K562 (cell line): Measurements from ENCODE around the gene BCAR3. TPM values are rescaled to one million over a fixed set of nuclear protein-coding genes. Genes with fewer than 3 reads are reported as not detected.
A peak's percentile ranks its signal among the peaks of the same experiment; 100 is the strongest.

Source experiments
- ATAC-seq: fragments of 200-7000 bp; cut with Tn5 transposase; 3 replicates; pipeline ENCODE4 v1.9.1; 2020; ENCODE audit warnings: moderate library complexity
- BruUV-seq: library from RNA; stranded (reverse); fragments of 400-500 nt; replicated peaks from 2 replicates; lab custom pipeline; 2021; lab: Mats Ljungman, UMichigan
- CTCF ChIA-PET: fragments of 300-600 bp; formaldehyde crosslinking; extraction: SDS; loops from one replicate; lab custom pipeline; 2021; ENCODE audit warnings: low intra/inter-chr PET ratio; lab: Yijun Ruan, JAX
- POLR2A ChIA-PET: fragments of 300-600, 350-650 bp; sonication (Branson Sonifier 250); formaldehyde crosslinking; extraction: SDS; loops from one replicate; lab custom pipeline; 2021; ENCODE audit warnings: antibody characterized with exemption, inconsistent platforms; lab: Yijun Ruan, JAX
- DNase-seq, 4 experiments: peaks; one replicate each; pipeline versions ENCODE4 v3.0.0 to v3.0.0-alpha.2; 2011 to 2018; ENCODE audit warnings: low spot score in 3 of 4, mixed read lengths in 3 of 4; ENCODE audit errors: extremely low read depth in 1 of 4
- FAIRE-seq: peaks from 2 replicates; lab custom pipeline; 2011; peaks lifted over from hg19 to GRCh38; lab: Jason Lieb, UNC
- H2AFZ ChIP-seq: 2 replicates; pipeline ENCODE4 v1.6.0; 2011; ENCODE audit warnings: low read depth, low read length, control low read depth, inconsistent platforms
- H3K27ac ChIP-seq: fragments of 200-600 bp; 3 replicates; pipeline ENCODE4 v1.8.0; 2011; ENCODE audit warnings: low read depth, mild to moderate bottlenecking, control low read depth, inconsistent platforms, low read length, moderate library complexity, mixed read lengths; ENCODE audit errors: extremely low read depth
- H3K27me3 ChIP-seq, 2 experiments: fragments of 300-600 bp in 1 of 2; 2 replicates in 1 of 2; 3 replicates in 1 of 2; pipeline versions ENCODE4 v1.6.0 to v1.8.0; 2011; ENCODE audit warnings: inconsistent platforms in 2 of 2, low read length in 2 of 2, mild to moderate bottlenecking in 1 of 2, mixed read lengths in 1 of 2, moderate library complexity in 1 of 2; ENCODE audit not compliant: control insufficient read depth in 2 of 2, insufficient read depth in 2 of 2
- H3K36me3 ChIP-seq: fragments of 300-600 bp; 3 replicates; pipeline ENCODE4 v1.8.0; 2011; ENCODE audit warnings: mild to moderate bottlenecking, low read length, inconsistent platforms; ENCODE audit not compliant: control insufficient read depth, insufficient read depth
- H3K4me1 ChIP-seq, 2 experiments: fragments of 200-600 bp in 1 of 2; replicated peaks in 1 of 2; 2 replicates in 1 of 2; 3 replicates in 1 of 2; pipeline versions ENCODE4 v1.5.1 to v1.8.0; 2011; ENCODE audit warnings: inconsistent platforms in 2 of 2, low read length in 2 of 2, mild to moderate bottlenecking in 1 of 2, mixed read lengths in 1 of 2, moderate library complexity in 1 of 2; ENCODE audit not compliant: control insufficient read depth in 2 of 2, insufficient read depth in 2 of 2
- H3K4me2 ChIP-seq: 2 replicates; pipeline ENCODE4 v1.6.1; 2011; ENCODE audit warnings: low read length, control low read depth, inconsistent platforms, mixed read lengths; ENCODE audit not compliant: insufficient read depth
- H3K4me3 ChIP-seq: fragments of 200-600 bp; sonication (generic), shearing (Covaris generic); 2 replicates; pipeline ENCODE4 v1.5.1; 2016; ENCODE audit warnings: control low read depth, inconsistent platforms
- H3K79me2 ChIP-seq: fragments of 200-600 bp; 3 replicates; pipeline ENCODE4 v1.8.0; 2011; ENCODE audit warnings: low read length, inconsistent platforms; ENCODE audit not compliant: control insufficient read depth, insufficient read depth
- H3K9ac ChIP-seq, 2 experiments: 2 replicates each; pipeline versions ENCODE4 v1.6.0 to v1.6.1; 2011; ENCODE audit warnings: low read depth in 2 of 2, low read length in 2 of 2, control low read depth in 1 of 2, inconsistent platforms in 1 of 2, mild to moderate bottlenecking in 1 of 2, mixed read lengths in 1 of 2; ENCODE audit not compliant: insufficient read depth in 1 of 2
- H3K9me1 ChIP-seq: one replicate; pipeline ENCODE4 v1.6.0; 2011; ENCODE audit warnings: inconsistent platforms, mild to moderate bottlenecking, low read length, moderate library complexity; ENCODE audit not compliant: control insufficient read depth, insufficient read depth
- H3K9me3 ChIP-seq: replicated peaks from 2 replicates; pipeline ENCODE4 v1.5.1; 2011; ENCODE audit warnings: low read depth, low read length, inconsistent platforms; ENCODE audit not compliant: control insufficient read depth, insufficient read depth
- H4K20me1 ChIP-seq: replicated peaks from 2 replicates; pipeline ENCODE4 v1.6.1; 2011; ENCODE audit warnings: low read length, inconsistent platforms, mixed read lengths; ENCODE audit not compliant: control insufficient read depth, insufficient read depth
- ATF7 ChIP-seq: fragments of 450-650 bp; IDR thresholded peaks from 2 replicates; pipeline ENCODE4 v1.7.1; 2014; ENCODE audit warnings: mild to moderate bottlenecking, moderate library complexity
- HOXB6 ChIP-seq: fragments of 250-450 bp; sonication (Bioruptor Pico); IDR thresholded peaks from 2 replicates; pipeline ENCODE4 v1.5.1; 2022; ENCODE audit warnings: mild to moderate bottlenecking, borderline replicate concordance
- MAX ChIP-seq: sonication (generic); formaldehyde crosslinking; IDR thresholded peaks from 2 replicates; pipeline ENCODE4 v1.9.0; 2022; ENCODE audit warnings: mild to moderate bottlenecking, missing genetic modification reagents
- NUFIP1 ChIP-seq: fragments of 450-650 bp; IDR thresholded peaks from 2 replicates; pipeline ENCODE4 v1.6.1; 2018; ENCODE audit not compliant: partially characterized antibody
- RBM34 ChIP-seq: fragments of 200-400 bp; formaldehyde crosslinking; IDR thresholded peaks from 2 replicates; pipeline ENCODE4 v1.6.1; 2018; ENCODE audit warnings: low read length, borderline replicate concordance; ENCODE audit not compliant: insufficient read depth
- SMARCA5 ChIP-seq: fragments of 450-650 bp; IDR thresholded peaks from 2 replicates; pipeline ENCODE4 v1.6.1; 2016
- STAG1 ChIP-seq: sonication (generic); formaldehyde crosslinking; IDR thresholded peaks from 2 replicates; pipeline ENCODE4 v1.5.0; 2020; ENCODE audit warnings: missing genetic modification reagents, borderline replicate concordance
- USF1 ChIP-seq: sonication (generic); formaldehyde crosslinking; IDR thresholded peaks from 2 replicates; pipeline ENCODE4 v1.9.0; 2022; ENCODE audit warnings: mild to moderate bottlenecking, missing genetic modification reagents
- ZBTB34 ChIP-seq: fragments of 250-450 bp; sonication (Bioruptor Pico); IDR thresholded peaks from 2 replicates; pipeline ENCODE4 v1.8.0; 2021; ENCODE audit warnings: mild to moderate bottlenecking, moderate library complexity
- ZNF224 ChIP-seq: sonication (generic); formaldehyde crosslinking; IDR thresholded peaks from 2 replicates; pipeline ENCODE4 v1.8.0; 2022; ENCODE audit warnings: mild to moderate bottlenecking, missing genetic modification reagents
- ZNF583 ChIP-seq: fragments of 250-450 bp; sonication (Bioruptor Pico); IDR thresholded peaks from 2 replicates; pipeline ENCODE4 v1.4.0; 2020
- WGBS: fragments of 100-300 bp; shearing (Covaris generic); methylation state at CpG from one replicate; pipeline ENCODE4 v1.1.6; 2016; ENCODE audit warnings: low coverage, mixed read lengths; ENCODE audit not compliant: insufficient coverage; ENCODE audit errors: missing lambda C conversion rate; 5-methylcytosine and 5-hydroxymethylcytosine counted together
- in situ Hi-C: fragments of 300-500 bp; cut with MboI; formaldehyde crosslinking; loops from 4 replicates; pipeline ENCODE4 v1.15.0; 2018; ENCODE audit warnings: inconsistent platforms, mixed read lengths
- intact Hi-C: fragments of 100-400 bp; cut with micrococcal nuclease; formaldehyde crosslinking; loops from 2 replicates; pipeline ENCODE4 v1.14.2; 2022
- polyA plus RNA-seq, 8 experiments: library from polyadenylated mRNA; depleted of rRNA in 4 of 8; stranded (reverse) in 5 of 8; unstranded in 3 of 8; fragments of >200 nt; fragmentation: Nextera tagmentation in 2 of 8; fragmentation: Illumina TruSeq in 1 of 8; extraction: Ambion mirVana in 2 of 8; extraction: Trizol in 1 of 8; gene quantifications; 2 replicates each; pipeline versions ENCODE4 v1.2.1 to v1.2.3, GENCODE V29; 2011 to 2014; ENCODE audit warnings: inconsistent platforms in 1 of 8, missing spikeins in 1 of 8
- total RNA-seq, 7 experiments: library from RNA; depleted of rRNA in 6 of 7; stranded (reverse); fragments of >200 nt in 6 of 7; fragmentation: Illumina TruSeq in 2 of 7; extraction: Trizol in 2 of 7; gene quantifications; 2 replicates each; pipeline versions ENCODE4 v1.2.1 to v1.2.3, GENCODE V29; 2011 to 2021; ENCODE audit warnings: low replicate concordance in 1 of 7
- TF ChIP-seq, protein P1 (sequence below): fragments of 450-650 bp; IDR thresholded peaks from 2 replicates; pipeline ENCODE4 v1.6.1; 2016
- TF ChIP-seq, protein P2 (sequence below): fragments of 450-650 bp; formaldehyde crosslinking; IDR thresholded peaks from 2 replicates; pipeline ENCODE4 v1.4.0; 2020; ENCODE audit warnings: mild to moderate bottlenecking, mixed read lengths

Gene BCAR3
- total and polyA plus RNA-seq, 9 of the 15 experiments (the other 6 are each of a cell fraction or from before 2014, with no cell fraction given), result 1.8 to 6.3 (median 3.8) TPM

- Histone ChIP-seq H3K9me1 (no peaks in the 10 kb centered on the region), H3K4me1 (peaks cover 0 to 21% of the 10 kb centered on the region in 2 experiments; a peak in 4 of 5 replicates), H3K4me2 (peak overlapping the region; percentile 10; the same call in 1 of the 2 replicates), H3K79me2 (no peaks in the 10 kb centered on the region), H3K9me3 (no peaks in the 10 kb centered on the region), H3K4me3 (no peak overlapping the region), H2AFZ (peak overlapping the region; percentile 62; the same call in 1 of the 2 replicates), H3K27ac (no peak overlapping the region), H4K20me1 (no peaks in the 10 kb centered on the region), H3K36me3 (no peaks in the 10 kb centered on the region), H3K9ac (no peak overlapping the region), H3K27me3 (peaks cover 0 to 15% of the 10 kb centered on the region in 2 experiments; a peak in 1 of 5 replicates)
- intact Hi-C loops (no loop called here), in situ Hi-C loops (no loop called here)
- ATAC-seq (no peak; the same call in 2 of the 3 replicates), FAIRE-seq (no peak), DNase-seq (peak in 1 of 4 experiments; percentile 9)
- BruUV-seq, result no TSS peak
- WGBS, result 8% methylated on average over 10 of the region's 10 CpGs
- ChIA-PET POLR2A (interaction anchor here (0.5 to 1.1 kb wide), 3 partner anchors 25 to 428 kb away, joined by 3 to 4 read pairs (median 3); no protein-coding TSS in a partner anchor), CTCF (no interaction called here)
- TF ChIP-seq USF1 (peak; percentile 55; the same call in 1 of the 2 replicates), ZNF224 (CRISPR knock-in tag) (no peak), NUFIP1 (no peak), SMARCA5 (no peak), HOXB6 (CRISPR knock-in tag) (no peak), ZNF583 (CRISPR knock-in tag) (0 out of 2 replicates have a peak, but pooled peaks have one; percentile 41), STAG1 (CRISPR knock-in tag) (no peak), ATF7 (no peak), ZBTB34 (no peak), MAX (CRISPR knock-in tag) (peak; percentile 71; the same call in 1 of the 2 replicates), RBM34 (no peak)
- TF ChIP-seq, protein P1, sequence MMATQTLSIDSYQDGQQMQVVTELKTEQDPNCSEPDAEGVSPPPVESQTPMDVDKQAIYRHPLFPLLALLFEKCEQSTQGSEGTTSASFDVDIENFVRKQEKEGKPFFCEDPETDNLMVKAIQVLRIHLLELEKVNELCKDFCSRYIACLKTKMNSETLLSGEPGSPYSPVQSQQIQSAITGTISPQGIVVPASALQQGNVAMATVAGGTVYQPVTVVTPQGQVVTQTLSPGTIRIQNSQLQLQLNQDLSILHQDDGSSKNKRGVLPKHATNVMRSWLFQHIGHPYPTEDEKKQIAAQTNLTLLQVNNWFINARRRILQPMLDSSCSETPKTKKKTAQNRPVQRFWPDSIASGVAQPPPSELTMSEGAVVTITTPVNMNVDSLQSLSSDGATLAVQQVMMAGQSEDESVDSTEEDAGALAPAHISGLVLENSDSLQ, result peak; percentile 5; the same call in 1 of the 2 replicates
- TF ChIP-seq, protein P2, sequence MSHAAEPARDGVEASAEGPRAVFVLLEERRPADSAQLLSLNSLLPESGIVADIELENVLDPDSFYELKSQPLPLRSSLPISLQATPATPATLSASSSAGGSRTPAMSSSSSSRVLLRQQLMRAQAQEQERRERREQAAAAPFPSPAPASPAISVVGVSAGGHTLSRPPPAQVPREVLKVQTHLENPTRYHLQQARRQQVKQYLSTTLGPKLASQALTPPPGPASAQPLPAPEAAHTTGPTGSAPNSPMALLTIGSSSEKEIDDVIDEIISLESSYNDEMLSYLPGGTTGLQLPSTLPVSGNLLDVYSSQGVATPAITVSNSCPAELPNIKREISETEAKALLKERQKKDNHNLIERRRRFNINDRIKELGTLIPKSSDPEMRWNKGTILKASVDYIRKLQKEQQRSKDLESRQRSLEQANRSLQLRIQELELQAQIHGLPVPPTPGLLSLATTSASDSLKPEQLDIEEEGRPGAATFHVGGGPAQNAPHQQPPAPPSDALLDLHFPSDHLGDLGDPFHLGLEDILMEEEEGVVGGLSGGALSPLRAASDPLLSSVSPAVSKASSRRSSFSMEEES (CRISPR knock-in tag), result 0 out of 2 replicates have a peak, but pooled peaks have one; percentile 1
Observed at GRCh38 chr1:93710499-93711453, 29.1 kb upstream of the BCAR3 start.
